ENCODE data around the gene SPATA9.

SPATA9 gene

GRCh38 chr5:95725937-95726810 is 43.4 kb upstream of the SPATA9 start:
- Histone ChIP-seq H3K27ac (ENCODE audit: low read depth, low read length) (no peak overlapping the region), H3K4me3 (ENCODE audit: low read depth, low read length) (no peak overlapping the region), H3K9ac (ENCODE audit: low read depth, low read length) (no peak overlapping the region), H3K36me3 (ENCODE audit: control insufficient read depth, insufficient read depth, low read length) (no peaks in the 10 kb centered on the region), H3K4me1 (ENCODE audit: control insufficient read depth, insufficient read depth, low read length) (peaks cover 22% of the 10 kb centered on the region), H3K27me3 (ENCODE audit: control insufficient read depth, insufficient read depth, low read length) (peaks cover 32% of the 10 kb centered on the region), H3K9me3 (ENCODE audit: control insufficient read depth, insufficient read depth, low read length) (no peaks in the 10 kb centered on the region)

DNA sequence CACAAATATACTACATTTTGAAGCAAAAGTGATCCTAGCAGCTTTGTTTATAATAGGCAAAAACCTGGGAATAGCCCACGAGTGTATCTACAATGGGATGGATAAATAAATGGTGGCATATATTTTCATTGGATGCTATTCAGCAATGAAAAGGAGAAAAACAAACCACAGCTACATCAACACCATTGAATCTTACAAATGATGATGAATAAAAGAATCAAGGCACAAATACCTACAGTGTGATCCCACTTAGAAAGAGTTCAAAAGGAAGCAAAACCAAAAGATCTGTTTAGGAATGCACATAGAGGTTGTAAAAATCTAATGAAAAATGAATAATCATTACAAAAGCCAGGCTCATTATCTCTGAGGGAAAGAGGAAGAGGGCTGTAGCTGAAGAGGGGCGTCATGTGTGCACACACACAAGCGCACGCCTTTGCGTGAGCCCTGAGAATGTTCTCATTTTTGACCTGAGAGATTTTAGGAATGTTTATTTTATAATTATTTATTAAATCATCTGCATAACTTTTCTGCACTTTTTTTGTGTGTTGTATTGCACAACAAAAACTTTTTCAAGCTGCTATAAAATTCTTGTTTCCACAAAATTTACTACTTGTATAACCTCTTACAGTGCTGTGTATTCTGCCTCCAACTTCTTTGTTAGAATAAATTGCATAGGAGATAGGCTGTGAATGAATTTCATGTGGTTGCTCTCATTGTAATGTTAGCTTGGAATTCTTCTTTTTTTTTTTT is 42.5 kb upstream of the SPATA9 start:
- peaks cover 28% of the 10 kb centered on the region for H3K27me3 ChIP-seq (ENCODE audit: control insufficient read depth, insufficient read depth, low read length)
- no peaks in the 10 kb centered on the region for H3K36me3 ChIP-seq (ENCODE audit: control insufficient read depth, insufficient read depth, low read length)
- H3K9ac ChIP-seq (ENCODE audit: low read depth, low read length), result no peak overlapping the region
- H3K4me1 ChIP-seq (ENCODE audit: control insufficient read depth, insufficient read depth, low read length), result peaks cover 20% of the 10 kb centered on the region
- H3K27ac ChIP-seq (ENCODE audit: low read depth, low read length), result no peak overlapping the region
- no peak overlapping the region for H3K4me3 ChIP-seq (ENCODE audit: low read depth, low read length)
- H3K9me3 ChIP-seq (ENCODE audit: control insufficient read depth, insufficient read depth, low read length), result no peaks in the 10 kb centered on the region

GRCh38 chr5:95723632-95724369 is 41.0 kb upstream of the SPATA9 start:
- Histone ChIP-seq H3K4me1 (ENCODE audit: control insufficient read depth, insufficient read depth, low read length) (peaks cover 9% of the 10 kb centered on the region; the same call in 1 of the 2 replicates), H3K9me3 (ENCODE audit: control insufficient read depth, insufficient read depth, low read length) (no peaks in the 10 kb centered on the region), H3K36me3 (ENCODE audit: control insufficient read depth, insufficient read depth, low read length) (no peaks in the 10 kb centered on the region), H3K9ac (ENCODE audit: low read depth, low read length) (no peak overlapping the region), H3K27ac (ENCODE audit: low read depth, low read length) (no peak overlapping the region), H3K4me3 (ENCODE audit: low read depth, low read length) (no peak overlapping the region), H3K27me3 (ENCODE audit: control insufficient read depth, insufficient read depth, low read length) (peaks cover 14% of the 10 kb centered on the region)

GRCh38 chr5:95721582-95722295 is 38.9 kb upstream of the SPATA9 start:
- no peak overlapping the region for H3K27ac ChIP-seq (ENCODE audit: low read depth, low read length)
- peaks cover 13% of the 10 kb centered on the region; the same call in 1 of the 2 replicates for H3K4me1 ChIP-seq (ENCODE audit: control insufficient read depth, insufficient read depth, low read length)
- no peaks in the 10 kb centered on the region for H3K36me3 ChIP-seq (ENCODE audit: control insufficient read depth, insufficient read depth, low read length)
- no peaks in the 10 kb centered on the region for H3K9me3 ChIP-seq (ENCODE audit: control insufficient read depth, insufficient read depth, low read length)
- no peak overlapping the region for H3K9ac ChIP-seq (ENCODE audit: low read depth, low read length)
- H3K27me3 ChIP-seq (ENCODE audit: control insufficient read depth, insufficient read depth, low read length), result no peaks in the 10 kb centered on the region
- no peak overlapping the region for H3K4me3 ChIP-seq (ENCODE audit: low read depth, low read length)

DNA sequence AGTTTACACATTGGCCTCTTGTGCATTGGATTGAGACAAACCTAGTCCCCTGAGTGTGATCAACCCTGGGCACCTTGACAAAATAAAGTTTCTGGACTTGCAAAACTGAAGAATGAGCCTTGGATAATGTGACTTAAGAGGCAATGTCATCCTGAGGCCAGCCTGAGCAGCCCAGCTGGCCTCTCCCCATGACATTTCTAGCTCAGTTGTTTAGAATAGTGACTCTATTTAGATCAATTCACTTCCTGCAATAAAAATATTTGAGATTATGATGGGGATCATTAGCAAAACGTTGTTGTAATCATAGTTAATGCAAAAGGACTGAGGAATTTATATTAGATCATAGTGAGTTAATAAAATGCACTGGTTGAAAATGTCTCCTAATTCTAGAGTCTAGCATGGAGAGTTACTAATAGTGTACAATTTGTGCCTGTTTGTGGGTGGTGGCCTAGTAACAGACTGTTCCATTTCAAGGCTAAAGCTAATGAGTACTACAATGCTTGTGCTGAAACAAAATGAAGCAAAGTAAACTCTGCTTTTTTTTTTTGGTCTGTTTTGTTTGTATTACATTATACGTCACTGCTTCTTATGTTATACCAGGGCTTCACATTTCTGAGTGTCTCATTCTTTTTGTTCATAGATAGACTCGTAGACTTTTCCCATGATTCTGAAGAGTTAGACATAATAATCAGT is 37.4 kb upstream of the SPATA9 start:
- no peak overlapping the region for H3K9ac ChIP-seq (ENCODE audit: low read depth, low read length)
- H3K4me1 ChIP-seq (ENCODE audit: control insufficient read depth, insufficient read depth, low read length), result peaks cover 8% of the 10 kb centered on the region; the same call in 1 of the 2 replicates
- no peak overlapping the region for H3K4me3 ChIP-seq (ENCODE audit: low read depth, low read length)
- H3K36me3 ChIP-seq (ENCODE audit: control insufficient read depth, insufficient read depth, low read length), result no peaks in the 10 kb centered on the region
- H3K27ac ChIP-seq (ENCODE audit: low read depth, low read length), result no peak overlapping the region
- H3K9me3 ChIP-seq (ENCODE audit: control insufficient read depth, insufficient read depth, low read length), result no peaks in the 10 kb centered on the region
- H3K27me3 ChIP-seq (ENCODE audit: control insufficient read depth, insufficient read depth, low read length), result no peaks in the 10 kb centered on the region

GRCh38 chr5:95718738-95719137 is 35.9 kb upstream of the SPATA9 start:
- no peaks in the 10 kb centered on the region for H3K36me3 ChIP-seq (ENCODE audit: control insufficient read depth, insufficient read depth, low read length)
- peaks cover 5% of the 10 kb centered on the region; the same call in 1 of the 2 replicates for H3K4me1 ChIP-seq (ENCODE audit: control insufficient read depth, insufficient read depth, low read length)
- no peaks in the 10 kb centered on the region for H3K27me3 ChIP-seq (ENCODE audit: control insufficient read depth, insufficient read depth, low read length)
- no peak overlapping the region for H3K27ac ChIP-seq (ENCODE audit: low read depth, low read length)
- H3K9ac ChIP-seq (ENCODE audit: low read depth, low read length), result no peak overlapping the region
- H3K9me3 ChIP-seq (ENCODE audit: control insufficient read depth, insufficient read depth, low read length), result no peaks in the 10 kb centered on the region
- no peak overlapping the region for H3K4me3 ChIP-seq (ENCODE audit: low read depth, low read length)

DNA sequence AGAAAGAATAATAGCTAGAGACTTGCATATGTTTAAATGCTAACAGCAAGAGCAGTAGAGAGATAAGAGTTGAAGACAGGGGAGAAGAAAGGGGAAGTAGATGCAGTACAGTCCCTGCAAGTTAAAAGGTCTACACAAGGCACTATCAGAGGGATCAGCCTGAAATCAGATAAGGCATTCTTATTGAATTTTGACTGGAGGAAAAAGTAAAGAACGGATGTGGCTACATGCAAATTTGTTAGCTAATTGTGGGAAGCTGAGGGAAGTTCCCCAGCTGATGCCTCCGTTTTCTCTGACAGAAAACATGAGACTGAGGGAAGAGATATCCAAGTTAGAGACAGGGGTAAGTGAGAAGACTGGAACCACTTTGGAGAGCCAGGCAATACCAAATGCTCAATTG is 35.4 kb upstream of the SPATA9 start:
- no peak overlapping the region for H3K9ac ChIP-seq (ENCODE audit: low read depth, low read length)
- H3K27me3 ChIP-seq (ENCODE audit: control insufficient read depth, insufficient read depth, low read length), result no peaks in the 10 kb centered on the region
- H3K4me1 ChIP-seq (ENCODE audit: control insufficient read depth, insufficient read depth, low read length), result peaks cover 5% of the 10 kb centered on the region; the same call in 1 of the 2 replicates
- H3K4me3 ChIP-seq (ENCODE audit: low read depth, low read length), result no peak overlapping the region
- no peaks in the 10 kb centered on the region for H3K9me3 ChIP-seq (ENCODE audit: control insufficient read depth, insufficient read depth, low read length)
- H3K27ac ChIP-seq (ENCODE audit: low read depth, low read length), result no peak overlapping the region
- H3K36me3 ChIP-seq (ENCODE audit: control insufficient read depth, insufficient read depth, low read length), result no peaks in the 10 kb centered on the region

DNA sequence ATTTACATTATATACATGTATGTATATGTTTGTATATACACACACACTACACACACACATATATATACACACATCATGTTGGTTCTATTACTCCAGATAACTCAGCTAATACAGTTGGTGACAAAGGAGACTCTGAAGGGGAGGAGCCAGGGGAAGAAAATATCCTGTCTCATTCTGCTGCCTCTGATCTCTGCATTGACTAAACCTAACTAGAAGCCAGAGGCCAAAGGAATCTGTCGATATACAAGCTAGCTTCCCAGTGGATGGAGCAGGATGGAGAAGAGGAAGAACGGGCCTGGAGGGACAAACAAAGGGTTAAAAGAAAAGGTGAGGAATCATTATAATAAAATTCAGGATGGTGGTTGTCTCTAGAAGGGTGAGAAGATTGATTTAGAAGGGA is 34.6 kb upstream of the SPATA9 start:
- no peaks in the 10 kb centered on the region for H3K36me3 ChIP-seq (ENCODE audit: control insufficient read depth, insufficient read depth, low read length)
- no peak overlapping the region for H3K27ac ChIP-seq (ENCODE audit: low read depth, low read length)
- peaks cover 5% of the 10 kb centered on the region; the same call in 1 of the 2 replicates for H3K4me1 ChIP-seq (ENCODE audit: control insufficient read depth, insufficient read depth, low read length)
- H3K4me3 ChIP-seq (ENCODE audit: low read depth, low read length), result no peak overlapping the region
- H3K9me3 ChIP-seq (ENCODE audit: control insufficient read depth, insufficient read depth, low read length), result no peaks in the 10 kb centered on the region
- no peaks in the 10 kb centered on the region for H3K27me3 ChIP-seq (ENCODE audit: control insufficient read depth, insufficient read depth, low read length)
- H3K9ac ChIP-seq (ENCODE audit: low read depth, low read length), result no peak overlapping the region

GRCh38 chr5:95715799-95716461 is 33.1 kb upstream of the SPATA9 start:
- Histone ChIP-seq H3K4me1 (ENCODE audit: control insufficient read depth, insufficient read depth, low read length) (peaks cover 5% of the 10 kb centered on the region), H3K9me3 (ENCODE audit: control insufficient read depth, insufficient read depth, low read length) (no peaks in the 10 kb centered on the region), H3K27ac (ENCODE audit: low read depth, low read length) (no peak overlapping the region), H3K4me3 (ENCODE audit: low read depth, low read length) (no peak overlapping the region), H3K9ac (ENCODE audit: low read depth, low read length) (no peak overlapping the region), H3K27me3 (ENCODE audit: control insufficient read depth, insufficient read depth, low read length) (0 out of 2 replicates have a peak, but pooled peaks cover 3% of the 10 kb centered on the region), H3K36me3 (ENCODE audit: control insufficient read depth, insufficient read depth, low read length) (no peaks in the 10 kb centered on the region)
